CD8-positive, alpha-beta memory T cell (primary cell): Measurements from ENCODE around the gene YWHAG. TPM values are rescaled to one million over a fixed set of nuclear protein-coding genes. Genes with fewer than 3 reads are reported as not detected.

Experiments
- CTCF ChIA-PET: fragments of 350-600 bp; sonication (Branson Sonifier 250); formaldehyde crosslinking; loops from one replicate; lab custom pipeline; 2021; ENCODE audit warnings: antibody characterized with exemption; lab: Charles Lee
- POLR2A ChIA-PET: fragments of 350-600 bp; sonication (Branson Sonifier 250); formaldehyde crosslinking; loops from one replicate; lab custom pipeline; 2021; ENCODE audit warnings: antibody characterized with exemption; lab: Charles Lee
- DNase-seq, 5 donors: peaks; one replicate each; pipeline versions ENCODE4 v3.0.0 to v3.0.0-alpha.2; 2020 to 2022; ENCODE audit warnings: mixed read lengths in 1 of 5
- H3K27ac ChIP-seq: one replicate; pipeline ENCODE4 v1.7.0; 2013; ENCODE audit warnings: low read depth, mild to moderate bottlenecking, low read length, moderate library complexity
- H3K27me3 ChIP-seq: 2 replicates; pipeline ENCODE4 v1.7.0; 2013; ENCODE audit warnings: low read length, mild to moderate bottlenecking; ENCODE audit not compliant: insufficient read depth, poor library complexity, severe bottlenecking
- H3K36me3 ChIP-seq: 2 replicates; pipeline ENCODE4 v1.7.0; 2013; ENCODE audit warnings: mild to moderate bottlenecking, low read length, moderate library complexity; ENCODE audit not compliant: insufficient read depth
- H3K4me1 ChIP-seq: 2 replicates; pipeline ENCODE4 v1.7.0; 2013; ENCODE audit warnings: mild to moderate bottlenecking, low read length, moderate library complexity; ENCODE audit not compliant: insufficient read depth
- H3K4me3 ChIP-seq: 2 replicates; pipeline ENCODE4 v1.7.0; 2013; ENCODE audit warnings: mild to moderate bottlenecking, low read length
- H3K9me3 ChIP-seq: 2 replicates; pipeline ENCODE4 v1.7.0; 2013; ENCODE audit warnings: mild to moderate bottlenecking, low read length
- H3K27ac Mint-ChIP-seq, 8 donors: one replicate each; pipeline ENCODE4 v1.8.0; 2020 to 2021; ENCODE audit warnings: mixed read lengths in 8 of 8, mild to moderate bottlenecking in 6 of 8, inconsistent platforms in 3 of 8, moderate library complexity in 3 of 8
- H3K27me3 Mint-ChIP-seq, 2 donors: one replicate each; pipeline ENCODE4 v1.8.0; 2020 to 2021; ENCODE audit warnings: mixed read lengths in 2 of 2, mild to moderate bottlenecking in 1 of 2, moderate library complexity in 1 of 2
- H3K36me3 Mint-ChIP-seq, 3 donors: one replicate each; pipeline ENCODE4 v1.8.0; 2020 to 2021; ENCODE audit warnings: mixed read lengths in 3 of 3, inconsistent platforms in 1 of 3, mild to moderate bottlenecking in 1 of 3
- H3K4me1 Mint-ChIP-seq, 3 donors: one replicate each; pipeline ENCODE4 v1.8.0; 2020 to 2021; ENCODE audit warnings: mixed read lengths in 3 of 3, inconsistent platforms in 1 of 3, mild to moderate bottlenecking in 1 of 3
- H3K4me3 Mint-ChIP-seq, 7 donors: one replicate each; pipeline ENCODE4 v1.8.0; 2020 to 2021; ENCODE audit warnings: mixed read lengths in 7 of 7, mild to moderate bottlenecking in 6 of 7, moderate library complexity in 4 of 7, inconsistent platforms in 2 of 7
- H3K9me3 Mint-ChIP-seq, 5 donors: one replicate each; pipeline ENCODE4 v1.8.0; 2020 to 2022; ENCODE audit warnings: mixed read lengths in 5 of 5, mild to moderate bottlenecking in 3 of 5, moderate library complexity in 2 of 5, inconsistent platforms in 1 of 5
- polyA plus RNA-seq: library from polyadenylated mRNA; unstranded; fragments of 300-500 nt; fragmentation: Illumina TruSeq; gene quantifications from one replicate; pipeline ENCODE4 v1.2.3, GENCODE V29; 2021
- total RNA-seq, 2 experiments: library from RNA; stranded (reverse); gene quantifications; one replicate each; pipeline ENCODE4 v1.2.3, GENCODE V29; 2021

YWHAG gene
- total and polyA plus RNA-seq, 3 experiments from 2014 or later: 2.1 to 151 (median 149) TPM

- Histone ChIP-seq H3K27ac (no peak overlapping the region), H3K4me1 (peaks cover 11% of the 10 kb centered on the region), H3K36me3 (no peaks in the 10 kb centered on the region), H3K9me3 (no peaks in the 10 kb centered on the region), H3K4me3 (peak overlapping the region; percentile 38), H3K27me3 (peaks cover 15% of the 10 kb centered on the region)
- ChIA-PET CTCF (interaction anchor here (0.9 to 2.4 kb wide), 4 partner anchors 9 to 33 kb away, joined by 3 to 7 read pairs (median 4); no protein-coding TSS in a partner anchor), POLR2A (no interaction called here)
- Mint-ChIP-seq H3K4me1 (peaks cover 14 to 24% (median 22%) of the 10 kb centered on the region in 3 donors), H3K27ac (no peak overlapping the region), H3K9me3 (peaks cover 0 to 2% (median 0%) of the 10 kb centered on the region in 5 donors), H3K4me3 (peak overlapping the region; percentile 37 to 89 (median 74)), H3K36me3 (no peaks in the 10 kb centered on the region), H3K27me3 (peaks cover 41 to 51% of the 10 kb centered on the region in 2 donors)
- no peak for DNase-seq
Measured at GRCh38 chr7:76281706-76282343, 77.0 kb downstream of the YWHAG start.

- H3K4me3 Mint-ChIP-seq: peak overlapping the region; percentile 73 to 83 (median 78)
- Histone ChIP-seq H3K4me1 (peaks cover 11% of the 10 kb centered on the region), H3K36me3 (no peaks in the 10 kb centered on the region), H3K27ac (no peak overlapping the region), H3K9me3 (no peaks in the 10 kb centered on the region), H3K4me3 (peak overlapping the region; percentile 37), H3K27me3 (peaks cover 15% of the 10 kb centered on the region)
- DNase-seq: no peak
- peak overlapping the region in 2 of 8 donors; percentile 25 to 52 for H3K27ac Mint-ChIP-seq
- peaks cover 43 to 55% of the 10 kb centered on the region in 2 donors for H3K27me3 Mint-ChIP-seq
- POLR2A ChIA-PET: no interaction called here
- no peaks in the 10 kb centered on the region for H3K36me3 Mint-ChIP-seq
- H3K9me3 Mint-ChIP-seq: peaks cover 0 to 2% (median 0%) of the 10 kb centered on the region in 5 donors
- H3K4me1 Mint-ChIP-seq: peaks cover 14 to 24% (median 22%) of the 10 kb centered on the region in 3 donors
- CTCF ChIA-PET: interaction anchor here (0.9 to 2.4 kb wide), 4 partner anchors 10 to 33 kb away, joined by 3 to 7 read pairs (median 4); no protein-coding TSS in a partner anchor
Measured at GRCh38 chr7:76281006-76281705, 77.6 kb downstream of the YWHAG start.

GRCh38 chr7:76280408-76280807 lies 78.4 kb downstream of the YWHAG start:
- Histone ChIP-seq H3K27me3 (peaks cover 15% of the 10 kb centered on the region), H3K4me1 (peaks cover 11% of the 10 kb centered on the region), H3K36me3 (no peaks in the 10 kb centered on the region), H3K9me3 (no peaks in the 10 kb centered on the region), H3K27ac (no peak overlapping the region), H3K4me3 (no peak overlapping the region)
- H3K27me3 Mint-ChIP-seq: peaks cover 44 to 59% of the 10 kb centered on the region in 2 donors
- peaks cover 0 to 2% (median 0%) of the 10 kb centered on the region in 5 donors for H3K9me3 Mint-ChIP-seq
- peaks cover 14 to 24% (median 22%) of the 10 kb centered on the region in 3 donors for H3K4me1 Mint-ChIP-seq
- ChIA-PET POLR2A (no interaction called here), CTCF (no interaction called here)
- H3K36me3 Mint-ChIP-seq: no peaks in the 10 kb centered on the region
- peak overlapping the region in 3 of 7 donors; percentile 61 to 83 (median 70) for H3K4me3 Mint-ChIP-seq
- H3K27ac Mint-ChIP-seq: no peak overlapping the region
- DNase-seq: no peak

GRCh38 chr7:76278540-76278939 lies 80.3 kb downstream of the YWHAG start:
- Mint-ChIP-seq H3K36me3 (no peaks in the 10 kb centered on the region), H3K27me3 (peaks cover 39 to 54% of the 10 kb centered on the region in 2 donors), H3K9me3 (no peaks in the 10 kb centered on the region), H3K4me3 (no peak overlapping the region), H3K27ac (no peak overlapping the region), H3K4me1 (peaks cover 11 to 22% (median 21%) of the 10 kb centered on the region in 3 donors)
- CTCF ChIA-PET: interaction anchor here (1.0 to 2.3 kb wide), 2 partner anchors 13 to 14 kb away, joined by 5 to 11 read pairs; no protein-coding TSS in a partner anchor
- POLR2A ChIA-PET: no interaction called here
- Histone ChIP-seq H3K36me3 (no peaks in the 10 kb centered on the region), H3K4me3 (no peak overlapping the region), H3K27ac (no peak overlapping the region), H3K4me1 (peaks cover 11% of the 10 kb centered on the region), H3K27me3 (peaks cover 12% of the 10 kb centered on the region), H3K9me3 (no peaks in the 10 kb centered on the region)
- DNase-seq: no peak

Other genes with a start within 250 kb of the YWHAG start
- not detected for gene SRRM3, start 157.1 kb downstream of the YWHAG start, total RNA-seq
- not detected for gene SRRM3, start 157.1 kb downstream of the YWHAG start, polyA plus RNA-seq
- gene HSPB1, start 56.3 kb downstream of the YWHAG start, total RNA-seq: 10 to 100 TPM; 80.7 to 84.1 TPM
- 74.7 TPM for gene HSPB1, start 56.3 kb downstream of the YWHAG start, polyA plus RNA-seq
- under 1 TPM; 0.35 to 0.55 TPM for gene SSC4D, start 50.7 kb upstream of the YWHAG start, total RNA-seq
- gene SSC4D, start 50.7 kb upstream of the YWHAG start, polyA plus RNA-seq: 0.17 TPM
- 1 to 10 TPM; 1.6 TPM for gene ZP3, start 66.0 kb upstream of the YWHAG start, total RNA-seq
- 2.2 TPM for gene ZP3, start 66.0 kb upstream of the YWHAG start, polyA plus RNA-seq
- 10 to 100 TPM; 17.9 to 23.4 TPM for gene DTX2, start 102.7 kb upstream of the YWHAG start, total RNA-seq
- 15.7 TPM for gene DTX2, start 102.7 kb upstream of the YWHAG start, polyA plus RNA-seq
- gene UPK3B, start 151.6 kb upstream of the YWHAG start, total RNA-seq: under 1 TPM in 1 of 2 experiments, not detected in 1; 0.42 TPM
- gene UPK3B, start 151.6 kb upstream of the YWHAG start, polyA plus RNA-seq: 0.16 TPM
- gene SPDYE16, start 184.3 kb upstream of the YWHAG start, total RNA-seq: under 1 TPM; 0.20 to 0.42 TPM
- gene SPDYE16, start 184.3 kb upstream of the YWHAG start, polyA plus RNA-seq: 0.13 TPM